Right hindlimb (tissue), 1 donor: Measurements from ENCODE around the gene ENTR1.

Experiments used
- DNase-seq: peaks from one replicate; pipeline ENCODE4 v3.0.0-alpha.2; 2018

The ENTR1 gene

GRCh38 chr9:136410500-136411287, at the start of gene ENTR1, which contains the start of gene PMPCA:
ENTR1 (minus strand) TSS chr9:136410614; CDS start chr9:136410397, 217 bp downstream.
PMPCA (plus strand) TSS chr9:136410658; CDS start chr9:136410669, 11 bp downstream.
- DNase-seq: peak; percentile 94

GRCh38 chr9:136459425-136459824, 49.0 kb upstream of the ENTR1 start:
- DNase-seq: no peak

GRCh38 chr9:136457326-136457725, 46.9 kb upstream of the ENTR1 start:
- no peak for DNase-seq

GRCh38 chr9:136456258-136456657, 45.8 kb upstream of the ENTR1 start:
- no peak for DNase-seq

GRCh38 chr9:136455043-136456002, 44.9 kb upstream of the ENTR1 start:
- DNase-seq: no peak

GRCh38 chr9:136454026-136454796, 43.8 kb upstream of the ENTR1 start:
- DNase-seq: no peak

GRCh38 chr9:136453326-136453725, 42.9 kb upstream of the ENTR1 start:
- DNase-seq: no peak

GRCh38 chr9:136451221-136451877, 40.9 kb upstream of the ENTR1 start:
- DNase-seq: no peak

- DNase-seq: no peak
These were observed 38.2 kb upstream of the ENTR1 start for GRCh38 chr9:136448655-136449054.

- no peak for DNase-seq
These were observed 36.9 kb upstream of the ENTR1 start for GRCh38 chr9:136447173-136447778.

GRCh38 chr9:136445799-136446198, 35.4 kb upstream of the ENTR1 start:
- DNase-seq: no peak

GRCh38 chr9:136444102-136444501, 33.7 kb upstream of the ENTR1 start:
- no peak for DNase-seq

GRCh38 chr9:136443687-136444086, 33.3 kb upstream of the ENTR1 start:
- no peak for DNase-seq

GRCh38 chr9:136443087-136443486, 32.7 kb upstream of the ENTR1 start:
- DNase-seq: no peak

- no peak for DNase-seq
These were observed 31.9 kb upstream of the ENTR1 start for GRCh38 chr9:136442265-136442664.

- no peak for DNase-seq
These were observed 31.3 kb upstream of the ENTR1 start for GRCh38 chr9:136441681-136442245.

- DNase-seq: no peak
These were observed 30.8 kb upstream of the ENTR1 start for GRCh38 chr9:136441191-136441680.

GRCh38 chr9:136439481-136440408, 29.3 kb upstream of the ENTR1 start, which contains the start of gene INPP5E:
INPP5E (minus strand) TSS chr9:136439845; CDS start chr9:136439419, 426 bp downstream.
- peak; percentile 85 for DNase-seq

GRCh38 chr9:136438548-136439480, 28.4 kb upstream of the ENTR1 start:
- peak; percentile 40 for DNase-seq
